ENCODE results near the gene RSPRY1.

Gene RSPRY1

DNA sequence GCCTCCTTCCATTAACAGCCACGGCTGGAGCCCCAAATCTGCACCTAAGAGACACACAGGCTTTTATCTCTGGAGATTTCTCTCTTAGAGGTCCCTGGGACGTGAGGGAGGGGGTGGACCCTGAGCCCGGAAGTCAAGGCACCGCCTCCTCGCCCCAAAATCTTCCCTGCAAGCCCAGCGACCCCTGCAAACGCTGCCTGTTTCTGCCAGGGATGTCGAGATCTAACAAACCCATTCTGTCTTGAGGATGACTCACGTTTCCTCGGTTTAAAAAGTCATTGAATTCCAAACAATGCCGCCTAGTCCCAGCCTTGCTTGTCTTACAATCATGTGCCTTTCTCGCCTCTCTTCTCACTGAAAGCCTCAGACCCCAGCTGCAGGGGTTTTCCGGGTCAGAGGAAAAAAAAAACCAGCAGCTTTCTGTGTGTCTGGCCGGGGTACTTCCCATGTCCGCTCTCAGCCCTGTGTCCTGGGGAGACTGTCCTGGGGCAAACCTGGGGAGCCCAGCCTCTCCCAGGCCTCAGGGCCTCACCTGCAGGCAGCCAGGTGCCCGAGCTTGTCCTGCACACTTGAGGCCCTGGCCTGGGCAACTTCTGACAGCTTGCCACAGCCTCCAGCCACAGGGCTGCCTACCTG lies 74.3 kb downstream of the RSPRY1 start:
- CTCF ChIA-PET: interaction anchor here (0.6 kb wide), 1 partner anchor 20 kb away, joined by 3 read pairs; no protein-coding TSS in a partner anchor
- peak; percentile 59 for DNase-seq (ENCODE audit: low spot score)

GRCh38 chr16:57261806-57262205 lies 75.7 kb downstream of the RSPRY1 start:
- ChIA-PET POLR2A (ENCODE audit: low non-redundant PET) (no interaction called here), CTCF (interaction anchor here (0.7 kb wide), 1 partner anchor 134 kb away, joined by 4 read pairs; no protein-coding TSS in a partner anchor)

More for the DNA sequence above, 74.3 kb downstream of the RSPRY1 start:
- H3K27ac ChIP-seq: peak overlapping the region; percentile 98
- POLR2A ChIA-PET (ENCODE audit: low non-redundant PET): no interaction called here
- TF ChIP-seq CTCF (conservative IDR thresholded peaks at IDR 0.05; ENCODE audit: low read depth): no peak

GRCh38 chr16:57262841-57263540 lies 76.9 kb downstream of the RSPRY1 start:
- H3K27ac ChIP-seq: peak overlapping the region; percentile 98
- TF ChIP-seq CTCF (conservative IDR thresholded peaks at IDR 0.05; ENCODE audit: low read depth): no peak
- POLR2A ChIA-PET (ENCODE audit: low non-redundant PET): no interaction called here
- no peak for DNase-seq (ENCODE audit: low spot score)
- CTCF ChIA-PET: interaction anchor here (0.7 to 1.6 kb wide), 2 partner anchors 133 to 178 kb away, joined by 3 to 4 read pairs; no protein-coding TSS in a partner anchor

More at GRCh38 chr16:57261806-57262205, 75.7 kb downstream of the RSPRY1 start:
- DNase-seq (ENCODE audit: low spot score): no peak
- TF ChIP-seq CTCF (conservative IDR thresholded peaks at IDR 0.05; ENCODE audit: low read depth): no peak
- peak overlapping the region; percentile 98 for H3K27ac ChIP-seq

DNA sequence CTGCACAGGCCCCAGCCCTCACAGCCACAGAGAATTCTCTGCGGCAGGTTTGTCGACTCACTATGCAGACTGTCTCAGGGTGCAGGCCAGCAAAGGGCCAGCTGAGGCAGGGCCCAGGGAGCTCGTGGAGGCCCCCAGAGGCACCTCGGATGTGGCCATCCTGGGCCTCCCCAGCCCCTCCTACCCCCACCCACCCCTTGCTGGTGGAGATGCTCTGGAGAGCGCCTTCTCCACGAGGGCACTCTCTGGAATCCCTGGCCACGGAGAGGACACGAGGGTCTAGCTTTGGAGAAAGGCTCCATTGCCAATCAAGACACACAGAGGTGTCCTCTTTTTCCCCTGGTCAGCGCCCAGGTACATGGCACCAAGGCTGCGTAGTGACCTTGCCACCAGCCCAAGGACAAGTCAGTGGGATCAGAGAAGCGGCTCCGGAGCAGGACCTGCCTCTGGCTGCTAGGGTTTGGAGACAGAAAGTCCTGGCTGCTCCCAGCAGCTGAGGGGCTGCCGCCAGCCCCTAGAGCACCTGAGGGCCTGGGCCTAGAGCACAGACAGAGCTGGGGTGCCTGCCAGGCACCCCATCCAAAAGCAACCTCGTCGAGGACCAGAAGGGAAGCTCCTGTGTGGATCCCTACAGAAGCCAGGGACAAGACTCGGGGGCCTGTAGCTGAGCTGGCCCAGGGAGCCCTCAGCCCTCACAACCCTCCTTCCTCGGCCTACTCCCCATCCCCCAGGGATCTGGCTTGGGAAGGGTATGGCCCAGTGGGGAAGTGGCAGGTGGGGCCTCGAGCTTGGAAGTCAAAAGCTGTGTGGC lies 77.6 kb downstream of the RSPRY1 start:
- no peak for TF ChIP-seq CTCF (conservative IDR thresholded peaks at IDR 0.05; ENCODE audit: low read depth)
- DNase-seq (ENCODE audit: low spot score): no peak
- CTCF ChIA-PET: interaction anchor here (1.6 kb wide), 1 partner anchor 179 kb away, joined by 3 read pairs; no protein-coding TSS in a partner anchor
- POLR2A ChIA-PET (ENCODE audit: low non-redundant PET): no interaction called here
- H3K27ac ChIP-seq: peak overlapping the region; percentile 98

DNA sequence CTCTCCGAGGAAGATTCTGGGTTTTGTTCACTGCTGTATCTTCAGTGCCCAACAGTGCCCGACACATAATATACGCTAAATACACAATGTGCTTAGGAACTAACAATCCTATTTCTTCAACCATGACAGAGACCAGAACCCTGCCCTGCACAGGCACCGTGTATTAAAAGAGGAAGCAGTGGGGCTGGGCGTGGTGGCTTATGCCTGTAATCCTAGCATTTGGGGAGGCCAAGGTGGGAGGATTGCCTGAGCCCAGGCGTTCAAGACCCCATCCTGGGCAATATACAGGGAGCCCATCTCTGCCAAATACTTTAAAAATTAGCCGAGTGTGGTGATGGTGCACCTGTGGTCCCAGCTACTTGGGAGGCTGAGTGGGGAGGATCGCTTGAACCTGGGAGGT lies 78.3 kb downstream of the RSPRY1 start:
- H3K27ac ChIP-seq: peak overlapping the region; percentile 98
- CTCF ChIA-PET: interaction anchor here (1.6 kb wide), 1 partner anchor 180 kb away, joined by 3 read pairs; no protein-coding TSS in a partner anchor
- POLR2A ChIA-PET (ENCODE audit: low non-redundant PET): no interaction called here
- DNase-seq (ENCODE audit: low spot score): no peak
- no peak for TF ChIP-seq CTCF (conservative IDR thresholded peaks at IDR 0.05; ENCODE audit: low read depth)

- ChIA-PET CTCF (no interaction called here), POLR2A (ENCODE audit: low non-redundant PET) (no interaction called here)
- DNase-seq (ENCODE audit: low spot score): no peak
- TF ChIP-seq CTCF (conservative IDR thresholded peaks at IDR 0.05; ENCODE audit: low read depth): no peak
- peak overlapping the region; percentile 98 for H3K27ac ChIP-seq
Observed at GRCh38 chr16:57264950-57265371, 78.8 kb downstream of the RSPRY1 start.

All from RWPE1 (cell line).